Astrocyte of the spinal cord (primary cell): ENCODE results near the gene FLT1.

Experiments
- DNase-seq: peaks from one replicate; pipeline ENCODE4 v3.0.0; 2011; ENCODE audit warnings: low read depth, low spot score
- H3K4me3 ChIP-seq: 2 replicates; pipeline ENCODE4 v1.5.1; 2011; ENCODE audit warnings: low read depth, mild to moderate bottlenecking, low read length, moderate library complexity
- in situ Hi-C: cut with HindIII; loops from 2 replicates; pipeline ENCODE4 v1.10.0; 2017; ENCODE audit warnings: low sequenced_read_pairs
- TF ChIP-seq, protein P1 (sequence below): IDR thresholded peaks from 2 replicates; pipeline ENCODE4 v1.5.1; 2012; ENCODE audit warnings: low read depth, mild to moderate bottlenecking, low read length, inconsistent platforms

The FLT1 gene

DNA sequence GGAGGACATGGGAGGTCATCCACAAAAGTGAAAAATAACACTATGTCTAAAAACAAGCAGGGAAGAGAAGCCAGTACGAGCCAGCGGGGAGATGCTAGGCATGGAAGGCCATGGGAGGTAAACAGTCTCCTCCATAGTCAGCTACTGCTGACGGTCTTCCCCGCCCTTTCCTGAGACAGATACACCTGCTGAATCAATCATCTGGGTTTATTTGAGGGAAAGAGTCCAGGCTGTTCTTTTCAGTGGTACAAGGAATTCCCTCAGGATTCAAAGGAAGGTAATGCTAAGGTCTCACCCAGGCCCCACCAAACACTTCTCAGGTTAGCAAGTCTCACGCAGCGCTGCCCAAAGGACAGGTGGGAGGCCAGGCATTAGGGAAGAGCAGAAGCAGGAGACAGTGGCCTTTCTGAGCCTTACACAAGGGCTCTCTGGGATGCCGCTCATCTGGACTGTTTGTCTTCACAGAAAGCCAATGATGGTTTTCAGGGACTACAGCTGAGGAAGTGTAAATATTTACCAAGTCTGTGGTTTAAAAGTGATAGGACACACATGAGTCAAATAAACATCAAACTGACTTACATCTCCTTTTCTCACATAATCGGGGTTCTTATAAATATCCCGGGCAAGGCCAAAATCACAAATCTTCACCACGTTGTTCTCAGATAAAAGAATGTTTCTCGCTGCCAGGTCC is 173.9 kb downstream of the FLT1 start:
- in situ Hi-C loops, result no loop called here
- TF ChIP-seq, protein P1, sequence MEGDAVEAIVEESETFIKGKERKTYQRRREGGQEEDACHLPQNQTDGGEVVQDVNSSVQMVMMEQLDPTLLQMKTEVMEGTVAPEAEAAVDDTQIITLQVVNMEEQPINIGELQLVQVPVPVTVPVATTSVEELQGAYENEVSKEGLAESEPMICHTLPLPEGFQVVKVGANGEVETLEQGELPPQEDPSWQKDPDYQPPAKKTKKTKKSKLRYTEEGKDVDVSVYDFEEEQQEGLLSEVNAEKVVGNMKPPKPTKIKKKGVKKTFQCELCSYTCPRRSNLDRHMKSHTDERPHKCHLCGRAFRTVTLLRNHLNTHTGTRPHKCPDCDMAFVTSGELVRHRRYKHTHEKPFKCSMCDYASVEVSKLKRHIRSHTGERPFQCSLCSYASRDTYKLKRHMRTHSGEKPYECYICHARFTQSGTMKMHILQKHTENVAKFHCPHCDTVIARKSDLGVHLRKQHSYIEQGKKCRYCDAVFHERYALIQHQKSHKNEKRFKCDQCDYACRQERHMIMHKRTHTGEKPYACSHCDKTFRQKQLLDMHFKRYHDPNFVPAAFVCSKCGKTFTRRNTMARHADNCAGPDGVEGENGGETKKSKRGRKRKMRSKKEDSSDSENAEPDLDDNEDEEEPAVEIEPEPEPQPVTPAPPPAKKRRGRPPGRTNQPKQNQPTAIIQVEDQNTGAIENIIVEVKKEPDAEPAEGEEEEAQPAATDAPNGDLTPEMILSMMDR, result no peak

DNA sequence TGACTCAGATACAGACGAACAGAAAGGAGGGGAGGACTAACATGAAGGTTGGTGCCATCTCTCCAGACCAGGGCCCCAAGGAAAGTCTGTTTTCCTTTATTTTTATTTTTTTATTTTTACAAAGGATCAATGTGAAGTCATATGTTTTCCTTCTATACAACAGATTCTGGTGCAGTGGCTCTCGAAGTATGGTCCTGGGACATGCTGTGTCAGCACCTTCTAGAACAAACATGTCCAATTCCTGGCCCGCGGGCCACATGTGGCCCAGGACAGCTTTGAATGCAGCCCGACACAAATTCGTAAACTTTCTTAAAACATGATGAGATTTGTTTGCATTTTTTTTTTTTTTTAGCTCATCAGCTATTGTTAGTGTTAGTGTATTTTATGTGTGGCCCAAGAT is 174.7 kb downstream of the FLT1 start:
- H3K4me3 ChIP-seq, result no peak overlapping the region
- no peak for DNase-seq
- TF ChIP-seq, protein P1, result no peak
- in situ Hi-C loops, result no loop called here

More for the DNA sequence above, 173.9 kb downstream of the FLT1 start:
- H3K4me3 ChIP-seq, result no peak overlapping the region
- DNase-seq, result no peak

DNA sequence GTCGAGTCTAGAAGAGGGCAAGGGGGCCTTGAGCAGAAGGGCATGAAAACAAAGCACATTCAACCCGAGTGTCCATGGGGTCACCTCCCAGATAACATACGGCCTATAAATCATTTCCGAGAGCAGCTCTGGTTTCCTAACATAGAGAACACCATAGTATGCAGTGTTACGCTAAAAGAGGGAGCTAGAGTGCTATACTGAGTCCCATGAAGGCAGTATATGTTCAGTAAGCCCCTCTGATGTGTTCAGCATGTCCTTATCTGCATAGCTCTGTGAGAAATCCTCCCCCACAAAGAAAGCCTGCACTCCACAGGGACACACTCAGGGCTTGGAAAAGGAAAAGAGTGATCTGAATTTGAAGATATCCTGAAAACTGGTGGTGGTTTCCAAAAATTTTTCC is 175.4 kb downstream of the FLT1 start:
- TF ChIP-seq, protein P1, result no peak
- no peak overlapping the region for H3K4me3 ChIP-seq
- no peak for DNase-seq
- in situ Hi-C loops, result no loop called here

DNA sequence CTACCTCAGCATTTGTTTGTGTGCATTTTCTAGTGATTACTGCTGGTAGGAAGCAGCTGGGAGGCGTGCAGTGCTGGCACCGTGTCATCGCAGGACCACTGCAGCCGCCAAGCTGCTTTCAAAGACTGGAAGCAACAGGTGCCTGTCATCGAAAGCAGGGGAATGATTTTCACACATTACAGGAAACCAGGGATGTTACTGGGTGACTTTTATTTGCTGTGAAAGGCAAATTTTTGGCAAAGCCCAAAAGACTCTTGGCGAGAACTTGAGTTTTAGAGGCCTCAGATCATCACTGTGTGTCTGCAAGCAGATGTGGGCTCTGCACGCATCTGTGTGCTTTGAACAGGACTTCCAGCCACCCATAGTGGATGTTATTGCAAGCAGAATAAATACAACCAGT is 176.4 kb downstream of the FLT1 start:
- no peak for DNase-seq
- H3K4me3 ChIP-seq, result no peak overlapping the region
- in situ Hi-C loops, result no loop called here
- TF ChIP-seq, protein P1, result no peak

DNA sequence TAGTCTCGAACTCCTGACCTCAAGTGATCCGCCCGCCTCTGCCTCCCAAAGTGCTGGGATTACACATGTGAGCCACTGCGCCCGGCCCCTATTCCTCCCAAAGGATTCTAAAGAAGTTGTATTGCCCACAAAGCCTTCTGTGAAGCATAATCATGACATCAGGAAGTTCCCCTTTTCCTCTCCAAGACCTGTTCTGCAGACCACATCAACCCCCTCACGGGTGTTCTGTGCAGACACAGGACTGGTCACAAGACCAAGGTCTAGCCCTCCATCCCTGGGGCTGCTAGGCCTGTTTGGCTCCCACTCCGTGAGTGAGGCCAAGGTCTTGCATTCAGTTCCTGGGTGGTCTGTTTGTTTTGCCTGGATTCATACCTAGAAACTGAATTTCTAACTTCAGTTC is 178.1 kb downstream of the FLT1 start:
- TF ChIP-seq, protein P1, result no peak
- in situ Hi-C loops, result no loop called here
- DNase-seq, result no peak
- no peak overlapping the region for H3K4me3 ChIP-seq

DNA sequence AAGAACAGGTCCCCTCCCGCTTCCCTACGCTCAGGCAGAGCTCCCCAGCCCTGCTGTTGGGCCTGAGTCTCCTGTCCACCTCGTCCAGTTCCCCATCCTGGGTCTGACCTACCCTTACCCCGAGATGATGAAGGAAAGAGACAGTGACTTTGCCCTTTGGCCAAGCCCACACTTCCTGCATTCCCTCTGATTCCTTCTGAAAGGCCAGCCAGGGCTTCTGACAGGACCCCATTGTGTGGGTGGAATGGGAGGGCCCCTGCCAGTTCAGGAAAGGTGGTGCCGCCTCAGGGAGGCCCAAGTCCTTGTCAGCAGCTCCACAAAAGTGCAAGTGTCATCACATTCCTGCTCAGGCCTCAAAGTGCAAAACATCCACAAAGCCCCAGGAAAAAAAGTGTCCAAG is 178.8 kb downstream of the FLT1 start:
- TF ChIP-seq, protein P1, result no peak
- no peak for DNase-seq
- no peak overlapping the region for H3K4me3 ChIP-seq
- in situ Hi-C loops, result no loop called here
